ENCODE results near the gene HSD17B2.

HSD17B2 gene

GRCh38 chr16:81996664-81997509 lies 38.2 kb upstream of the HSD17B2 start:
- no peak for TF ChIP-seq CTCF (IDR thresholded peaks at IDR 0.05; ENCODE audit: insufficient read depth, missing control alignments)
- DNase-seq (ENCODE audit: insufficient read length, low spot score) (no peak), FAIRE-seq (no peak)

GRCh38 chr16:81997738-81998137 lies 37.3 kb upstream of the HSD17B2 start:
- DNase-seq (ENCODE audit: insufficient read length, low spot score) (no peak), FAIRE-seq (no peak)
- no peak for TF ChIP-seq CTCF (IDR thresholded peaks at IDR 0.05; ENCODE audit: insufficient read depth, missing control alignments)

GRCh38 chr16:82002831-82003230 lies 32.2 kb upstream of the HSD17B2 start:
- FAIRE-seq, result no peak
- TF ChIP-seq CTCF (IDR thresholded peaks at IDR 0.05; ENCODE audit: insufficient read depth, missing control alignments), result no peak
- no peak for DNase-seq (ENCODE audit: insufficient read length, low spot score)

GRCh38 chr16:82004601-82005000 lies 30.5 kb upstream of the HSD17B2 start:
- no peak for DNase-seq (ENCODE audit: insufficient read length, low spot score)
- no peak for FAIRE-seq
- no peak for TF ChIP-seq CTCF (IDR thresholded peaks at IDR 0.05; ENCODE audit: insufficient read depth, missing control alignments)

GRCh38 chr16:82005027-82005830 lies 29.8 kb upstream of the HSD17B2 start:
- peak; percentile 24 for DNase-seq (ENCODE audit: insufficient read length, low spot score)
- FAIRE-seq, result no peak
- TF ChIP-seq CTCF (IDR thresholded peaks at IDR 0.05; ENCODE audit: insufficient read depth, missing control alignments), result no peak

GRCh38 chr16:82006036-82006435 lies 29.0 kb upstream of the HSD17B2 start:
- TF ChIP-seq CTCF (IDR thresholded peaks at IDR 0.05; ENCODE audit: insufficient read depth, missing control alignments), result no peak
- DNase-seq (ENCODE audit: insufficient read length, low spot score) (no peak), FAIRE-seq (no peak)
